Ectodermal cell (in vitro differentiated cells): ENCODE results near the gene ZNF445.

Experiments
- H3K27ac ChIP-seq: 2 replicates; pipeline ENCODE4 v1.7.0; 2013; ENCODE audit warnings: mild to moderate bottlenecking, low read depth, low read length; ENCODE audit not compliant: insufficient read depth, poor library complexity, severe bottlenecking
- H3K27me3 ChIP-seq: 2 replicates; pipeline ENCODE4 v1.7.0; 2013; ENCODE audit warnings: mild to moderate bottlenecking, low read length; ENCODE audit not compliant: insufficient read depth, control insufficient read depth, poor library complexity, severe bottlenecking
- H3K36me3 ChIP-seq: one replicate; pipeline ENCODE4 v1.7.0; 2013; ENCODE audit warnings: low read length; ENCODE audit not compliant: control insufficient read depth, insufficient read depth
- H3K4me1 ChIP-seq: one replicate; pipeline ENCODE4 v1.7.0; 2013; ENCODE audit warnings: low read length; ENCODE audit not compliant: control insufficient read depth, insufficient read depth
- H3K4me3 ChIP-seq: 2 replicates; pipeline ENCODE4 v1.7.0; 2013; ENCODE audit warnings: low read depth, low read length, control low read depth; ENCODE audit not compliant: insufficient read depth
- H3K9me3 ChIP-seq: 2 replicates; pipeline ENCODE4 v1.7.0; 2013; ENCODE audit warnings: mild to moderate bottlenecking, low read length, moderate library complexity; ENCODE audit not compliant: control insufficient read depth
- WGBS, 2 experiments: methylation state at CpG; one replicate each; pipeline ENCODE4 v1.1.7; 2013; ENCODE audit warnings: missing lambda C conversion rate in 2 of 2; 5-methylcytosine and 5-hydroxymethylcytosine counted together

ZNF445 gene

GRCh38 chr3:44387404-44387803 is 90.1 kb downstream of the ZNF445 start:
- Histone ChIP-seq H3K4me1 (no peaks in the 10 kb centered on the region), H3K27ac (no peak overlapping the region), H3K9me3 (peaks cover 2% of the 10 kb centered on the region), H3K4me3 (no peak overlapping the region), H3K36me3 (no peaks in the 10 kb centered on the region), H3K27me3 (no peaks in the 10 kb centered on the region)
- WGBS, 2 experiments: 92 to 95% methylated on average over 7 of the region's 7 CpGs
